HG03565 (cell line): Measurements from ENCODE around the gene SIX1.

Experiments
- ATAC-seq: cut with Tn5 transposase; IDR thresholded peaks from one replicate; pipeline ENCODE4 v1.9.1; 2021; ENCODE audit warnings: mild to moderate bottlenecking, moderate library complexity; ENCODE audit not compliant: unreplicated experiment

SIX1 gene

GRCh38 chr14:60655898-60656685 lies 6.8 kb upstream of the SIX1 start:
- ATAC-seq: no peak

GRCh38 chr14:60655119-60655897 lies 6.0 kb upstream of the SIX1 start:
- ATAC-seq: no peak

GRCh38 chr14:60654334-60654821 lies 5.1 kb upstream of the SIX1 start:
- no peak for ATAC-seq

GRCh38 chr14:60653701-60654161 lies 4.5 kb upstream of the SIX1 start:
- no peak for ATAC-seq

DNA sequence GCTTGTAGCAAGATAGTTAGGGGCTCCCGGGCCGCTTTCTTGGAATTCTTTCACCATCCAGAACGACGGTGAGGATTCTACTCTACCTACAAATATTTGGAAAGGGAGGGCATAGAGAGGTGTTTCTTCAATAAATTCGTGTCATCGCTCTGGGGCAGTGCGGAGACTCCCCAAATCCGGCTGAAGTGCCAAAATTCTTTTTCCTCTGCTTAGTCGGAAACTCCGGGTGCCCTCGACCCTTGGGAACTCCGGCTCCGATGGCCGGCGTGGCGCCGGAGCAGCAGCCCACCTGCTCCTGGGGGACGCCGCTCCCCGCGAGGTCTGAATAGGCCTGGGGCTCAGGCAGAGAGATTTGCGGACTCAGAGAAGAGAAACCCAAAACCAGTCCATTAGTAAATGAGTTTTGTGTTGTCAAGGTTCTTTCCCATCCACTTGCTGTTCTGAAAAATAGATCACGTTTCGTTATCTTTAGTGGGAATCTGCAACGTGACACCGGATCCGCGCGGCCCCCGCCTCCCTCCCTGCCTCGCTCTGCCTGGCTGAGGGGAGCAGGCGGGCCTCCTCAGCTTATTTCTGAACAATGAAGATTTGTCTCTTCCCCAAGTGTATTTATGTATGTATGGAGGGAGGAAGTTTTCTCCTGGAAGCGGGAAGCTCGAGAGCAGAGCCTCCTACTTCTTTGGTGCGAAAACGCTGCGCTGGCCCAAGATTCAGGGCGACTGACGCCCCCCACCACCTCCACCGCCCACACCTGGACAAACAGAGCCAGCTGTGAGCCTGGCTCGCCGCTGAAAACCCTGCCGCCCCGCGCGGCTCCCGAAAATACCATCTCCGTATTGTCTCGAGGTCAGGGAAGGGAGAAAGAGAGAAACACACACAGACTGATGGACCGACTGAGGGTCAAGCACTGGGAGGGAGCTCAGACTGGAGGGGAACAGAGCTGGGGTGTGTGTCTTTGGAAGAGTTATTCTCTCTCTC lies 3.7 kb upstream of the SIX1 start:
- no peak for ATAC-seq

- ATAC-seq: no peak
Measured at GRCh38 chr14:60651796-60652673, 2.8 kb upstream of the SIX1 start.

DNA sequence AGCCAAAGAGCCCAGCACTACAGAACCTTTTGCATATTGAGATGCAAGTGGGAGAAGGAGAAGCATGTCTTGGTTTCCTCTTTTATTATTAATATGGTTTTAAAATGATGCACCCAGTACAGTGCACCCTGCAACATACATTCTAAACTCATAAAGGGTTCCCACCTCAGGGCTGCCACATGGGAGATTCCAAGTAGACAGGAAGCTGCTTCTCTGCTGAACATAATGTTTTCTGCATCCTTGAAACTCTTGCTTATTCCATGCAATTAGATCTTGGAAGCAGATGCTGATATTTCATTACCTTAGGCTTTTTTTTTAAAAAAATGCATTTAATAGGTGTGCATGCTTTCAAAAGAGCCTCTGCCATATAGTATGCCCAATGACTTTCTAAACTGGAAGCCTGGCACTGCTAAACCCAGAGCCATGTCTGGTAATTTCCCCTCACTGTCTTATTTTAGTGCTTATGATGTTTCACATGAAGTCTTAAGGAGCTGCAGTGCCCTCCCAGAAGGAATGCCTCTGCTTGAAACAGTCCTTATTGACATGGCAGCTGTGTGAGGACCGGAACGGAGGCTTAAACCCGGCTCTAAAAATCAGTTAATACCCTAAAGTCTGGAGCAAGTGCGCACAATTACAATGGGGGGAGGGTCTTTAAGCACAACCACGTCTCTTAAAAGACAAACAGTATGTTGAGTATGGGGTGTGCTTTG lies 2.0 kb upstream of the SIX1 start:
- ATAC-seq: no peak

DNA sequence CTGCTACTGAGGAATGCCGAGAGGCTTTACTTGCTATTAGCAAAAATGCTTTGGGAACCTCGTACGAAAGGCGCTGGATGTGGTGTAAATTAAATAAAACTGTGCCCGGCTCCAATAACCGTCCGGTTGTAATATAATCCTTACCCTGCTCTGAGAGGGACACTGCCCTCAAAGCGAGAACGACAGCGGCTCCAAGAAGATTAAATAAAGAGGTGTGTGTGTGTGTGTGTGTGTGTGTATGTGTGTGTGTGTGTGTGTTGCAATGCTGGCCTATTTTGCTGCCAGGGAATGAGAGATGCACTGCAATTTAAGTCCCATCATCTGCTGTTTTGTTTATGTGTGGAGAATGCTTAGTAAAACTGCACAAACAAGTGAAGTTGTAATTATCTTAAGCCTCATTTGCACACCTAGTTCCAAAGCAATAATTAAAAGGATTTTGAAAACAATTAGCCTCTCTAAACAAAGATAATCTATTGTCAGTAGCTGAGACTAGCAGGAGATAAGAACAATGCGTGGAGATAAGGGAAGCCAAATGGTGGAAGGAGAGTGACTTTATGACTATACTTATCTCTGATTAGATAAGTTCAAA lies 1.2 kb upstream of the SIX1 start:
- ATAC-seq: no peak

GRCh38 chr14:60649875-60650372 lies 647 bp upstream of the SIX1 start:
- ATAC-seq: no peak

GRCh38 chr14:60648249-60648933 lies 886 bp downstream of the SIX1 start:
- ATAC-seq: no peak

GRCh38 chr14:60647837-60648248 lies 1.4 kb downstream of the SIX1 start:
- ATAC-seq: no peak

DNA sequence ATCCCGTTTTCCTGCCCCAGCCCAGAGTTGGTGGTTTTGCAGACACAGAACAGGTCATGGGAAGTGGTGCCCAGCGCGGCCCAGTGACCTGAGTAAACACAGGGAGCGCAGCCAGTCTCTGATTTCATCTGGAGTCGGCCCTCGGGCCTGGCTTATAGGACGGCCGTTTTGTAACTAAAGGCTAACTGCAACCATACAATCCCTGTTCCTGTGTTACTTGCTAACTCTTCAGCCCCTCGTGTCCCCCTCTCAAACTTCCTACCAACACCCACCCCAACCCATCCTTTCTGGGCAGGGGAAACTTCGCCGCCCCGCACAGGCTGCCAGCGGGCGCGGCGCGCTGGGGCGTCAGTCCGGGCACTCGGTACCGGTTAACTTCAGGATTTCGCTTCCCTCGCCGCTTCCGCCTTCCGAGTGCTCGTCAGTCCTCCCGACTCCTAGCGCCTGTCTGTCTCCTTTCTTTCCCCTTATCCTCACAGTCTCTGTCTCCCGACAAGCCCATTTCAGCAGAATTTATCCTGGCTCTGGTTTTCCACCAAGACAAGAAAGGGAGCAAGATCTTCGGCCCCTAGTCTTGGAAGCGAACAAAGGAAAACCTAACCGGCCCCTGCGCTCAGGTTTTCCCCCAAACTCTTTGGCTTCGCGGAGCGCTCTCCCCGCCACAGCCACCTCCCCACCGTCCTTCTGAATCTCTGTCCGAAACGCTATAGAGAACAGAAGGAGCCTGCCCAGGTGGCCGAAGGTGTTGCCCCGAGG lies 2.0 kb downstream of the SIX1 start:
- ATAC-seq: no peak

GRCh38 chr14:60646226-60646818 lies 3.0 kb downstream of the SIX1 start:
- no peak for ATAC-seq

GRCh38 chr14:60645126-60645741 lies 4.0 kb downstream of the SIX1 start:
- no peak for ATAC-seq

GRCh38 chr14:60644666-60645065 lies 4.6 kb downstream of the SIX1 start:
- no peak for ATAC-seq

- ATAC-seq: no peak
Measured at GRCh38 chr14:60643463-60644314, 5.6 kb downstream of the SIX1 start.
